ENCODE data around the gene MATN4.

Gene MATN4

GRCh38 chr20:45329497-45330319 lies 21.6 kb upstream of the MATN4 start:
- no peaks in the 10 kb centered on the region for H3K27me3 ChIP-seq (ENCODE audit: low read length)
- H3F3A ChIP-seq (ENCODE audit: insufficient read depth), result no peaks in the 10 kb centered on the region
- H3K4me2 ChIP-seq (ENCODE audit: low read depth, low read length, poor library complexity, severe bottlenecking), result no peak overlapping the region
- no peaks in the 10 kb centered on the region for H3K9me3 ChIP-seq (ENCODE audit: insufficient read depth, low read length)
- no peak overlapping the region for H3K27ac ChIP-seq (ENCODE audit: low read depth, low read length)
- no peak overlapping the region for H3K9ac ChIP-seq (ENCODE audit: low read length)
- H3K9me2 ChIP-seq (replicated peaks; ENCODE audit: insufficient read depth, low read length), result no peaks in the 10 kb centered on the region
- no peak overlapping the region for H2AFZ ChIP-seq (ENCODE audit: low read depth, low read length, severe bottlenecking)
- no peak overlapping the region for H3K4me3 ChIP-seq (ENCODE audit: insufficient read depth, low read length, poor library complexity, severe bottlenecking)
- no peaks in the 10 kb centered on the region for H4K20me1 ChIP-seq (ENCODE audit: low read depth, low read length)
- H3K36me3 ChIP-seq (ENCODE audit: low read length), result no peaks in the 10 kb centered on the region
- no peaks in the 10 kb centered on the region for H3K79me2 ChIP-seq (ENCODE audit: insufficient read depth, low read length)
- TF ChIP-seq CTCF (IDR thresholded peaks at IDR 0.05; ENCODE audit: insufficient read depth, low read length, poor library complexity, severe bottlenecking) (no peak), EZH2phosphoT487 (conservative IDR thresholded peaks at IDR 0.05; ENCODE audit: low read length) (no peak)

GRCh38 chr20:45328451-45328850 lies 20.4 kb upstream of the MATN4 start:
- H3K79me2 ChIP-seq (ENCODE audit: insufficient read depth, low read length), result no peaks in the 10 kb centered on the region
- no peak overlapping the region for H3K4me3 ChIP-seq (ENCODE audit: insufficient read depth, low read length, poor library complexity, severe bottlenecking)
- no peaks in the 10 kb centered on the region for H4K20me1 ChIP-seq (ENCODE audit: low read depth, low read length)
- no peaks in the 10 kb centered on the region for H3K9me2 ChIP-seq (replicated peaks; ENCODE audit: insufficient read depth, low read length)
- no peak overlapping the region for H3K9ac ChIP-seq (ENCODE audit: low read length)
- TF ChIP-seq EZH2phosphoT487 (conservative IDR thresholded peaks at IDR 0.05; ENCODE audit: low read length) (no peak), CTCF (IDR thresholded peaks at IDR 0.05; ENCODE audit: insufficient read depth, low read length, poor library complexity, severe bottlenecking) (no peak)
- no peak overlapping the region for H3K27ac ChIP-seq (ENCODE audit: low read depth, low read length)
- H3F3A ChIP-seq (ENCODE audit: insufficient read depth), result no peaks in the 10 kb centered on the region
- H3K36me3 ChIP-seq (ENCODE audit: low read length), result no peaks in the 10 kb centered on the region
- H2AFZ ChIP-seq (ENCODE audit: low read depth, low read length, severe bottlenecking), result no peak overlapping the region
- H3K4me2 ChIP-seq (ENCODE audit: low read depth, low read length, poor library complexity, severe bottlenecking), result no peak overlapping the region
- H3K27me3 ChIP-seq (ENCODE audit: low read length), result no peaks in the 10 kb centered on the region
- H3K9me3 ChIP-seq (ENCODE audit: insufficient read depth, low read length), result no peaks in the 10 kb centered on the region

- H3F3A ChIP-seq (ENCODE audit: insufficient read depth), result peaks cover 19% of the 10 kb centered on the region
- H3K27ac ChIP-seq (ENCODE audit: low read depth, low read length), result no peak overlapping the region
- no peak overlapping the region for H3K9ac ChIP-seq (ENCODE audit: low read length)
These were observed 17.3 kb upstream of the MATN4 start for GRCh38 chr20:45325371-45325770.

More at GRCh38 chr20:45325371-45325770, 17.3 kb upstream of the MATN4 start:
- no peak overlapping the region for H3K4me2 ChIP-seq (ENCODE audit: low read depth, low read length, poor library complexity, severe bottlenecking)
- H4K20me1 ChIP-seq (ENCODE audit: low read depth, low read length), result no peaks in the 10 kb centered on the region
- no peaks in the 10 kb centered on the region for H3K9me2 ChIP-seq (replicated peaks; ENCODE audit: insufficient read depth, low read length)
- no peaks in the 10 kb centered on the region for H3K79me2 ChIP-seq (ENCODE audit: insufficient read depth, low read length)
- H3K9me3 ChIP-seq (ENCODE audit: insufficient read depth, low read length), result no peaks in the 10 kb centered on the region
- H2AFZ ChIP-seq (ENCODE audit: low read depth, low read length, severe bottlenecking), result no peak overlapping the region
- no peak overlapping the region for H3K4me3 ChIP-seq (ENCODE audit: insufficient read depth, low read length, poor library complexity, severe bottlenecking)
- no peaks in the 10 kb centered on the region for H3K36me3 ChIP-seq (ENCODE audit: low read length)
- TF ChIP-seq EZH2phosphoT487 (conservative IDR thresholded peaks at IDR 0.05; ENCODE audit: low read length), result no peak
- TF ChIP-seq CTCF (IDR thresholded peaks at IDR 0.05; ENCODE audit: insufficient read depth, low read length, poor library complexity, severe bottlenecking), result no peak
- H3K27me3 ChIP-seq (ENCODE audit: low read length), result no peaks in the 10 kb centered on the region
